ENCODE results near the gene NR2C2.

GRCh38 chr3:14948609-14949038, 1.2 kb downstream of the NR2C2 start:
- TF ChIP-seq GATA2 (IDR thresholded peaks at IDR 0.05; ENCODE audit: low read depth, low read length) (no peak), GATA3 (IDR thresholded peaks at IDR 0.05; ENCODE audit: low read depth, low read length) (no peak)

All from SH-SY5Y (cell line).